Muscle layer of colon (tissue), 2 donors: ENCODE results near the gene SUGCT.

ENCODE experiments used
- H3K27ac ChIP-seq: one replicate; pipeline ENCODE4 v1.7.0; 2013; ENCODE audit warnings: low read depth, mild to moderate bottlenecking, low read length, moderate library complexity
- H3K27me3 ChIP-seq, 2 donors: one replicate each; pipeline ENCODE4 v1.7.0; 2013; ENCODE audit warnings: low read length in 2 of 2, mild to moderate bottlenecking in 2 of 2; ENCODE audit not compliant: insufficient read depth in 2 of 2, control insufficient read depth in 1 of 2
- H3K36me3 ChIP-seq: one replicate; pipeline ENCODE4 v1.7.0; 2013; ENCODE audit warnings: mild to moderate bottlenecking, low read length; ENCODE audit not compliant: insufficient read depth
- H3K4me1 ChIP-seq: one replicate; pipeline ENCODE4 v1.7.0; 2013; ENCODE audit warnings: mild to moderate bottlenecking, low read length; ENCODE audit not compliant: insufficient read depth
- H3K4me3 ChIP-seq, 2 donors: one replicate each; pipeline ENCODE4 v1.7.0; 2013; ENCODE audit warnings: low read length in 2 of 2, low read depth in 1 of 2, mild to moderate bottlenecking in 1 of 2, moderate library complexity in 1 of 2
- H3K9ac ChIP-seq: one replicate; pipeline ENCODE4 v1.7.0; 2013; ENCODE audit warnings: low read length
- H3K9me3 ChIP-seq: one replicate; pipeline ENCODE4 v1.7.0; 2013; ENCODE audit warnings: mild to moderate bottlenecking, low read length
- donor health status: abdominal sarcoma.
- donor health status: Adenocarcinoma of cecum.

SUGCT gene

DNA sequence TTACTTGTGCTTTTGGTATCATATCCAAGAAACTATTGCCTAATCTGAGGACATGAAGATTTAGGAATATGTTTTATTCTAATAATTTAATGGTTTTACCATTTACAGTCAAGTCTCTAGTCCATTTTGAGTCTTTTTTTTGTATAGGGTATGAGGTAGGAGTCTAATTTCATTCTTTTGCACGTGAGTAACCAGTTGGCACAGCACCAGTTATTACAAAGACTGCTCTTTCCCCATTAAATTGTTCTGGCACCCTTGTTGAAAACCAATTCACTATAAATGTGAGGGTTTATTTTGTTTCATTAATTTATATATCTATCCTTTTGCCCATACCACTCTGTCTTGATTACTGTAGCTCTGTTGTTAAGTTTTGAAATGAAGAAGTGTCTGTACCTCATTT, 381.6 kb downstream of the SUGCT start:
- Histone ChIP-seq H3K27ac (no peak overlapping the region), H3K9me3 (no peaks in the 10 kb centered on the region), H3K4me3 (no peak overlapping the region), H3K36me3 (no peaks in the 10 kb centered on the region), H3K9ac (no peak overlapping the region), H3K4me1 (no peaks in the 10 kb centered on the region), H3K27me3 (no peaks in the 10 kb centered on the region)

DNA sequence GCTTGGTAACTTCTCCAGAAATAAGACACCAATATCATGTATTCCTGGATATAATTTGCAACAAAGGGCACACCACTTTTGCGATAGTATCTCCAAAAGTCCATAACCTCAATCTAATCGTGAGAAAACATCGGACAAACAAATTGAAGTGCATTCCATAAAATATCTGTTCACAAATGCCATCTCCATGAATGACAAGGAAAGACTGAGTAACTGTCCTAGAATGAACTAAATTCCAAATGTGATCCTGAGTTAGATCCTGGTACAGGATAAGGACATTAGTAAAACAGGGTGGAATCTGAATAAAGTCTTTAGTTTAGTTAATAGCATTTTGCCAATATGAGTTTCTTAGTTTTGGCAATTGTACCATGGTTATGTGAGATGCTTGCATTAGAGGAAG, 384.2 kb downstream of the SUGCT start:
- Histone ChIP-seq H3K27ac (no peak overlapping the region), H3K9ac (no peak overlapping the region), H3K9me3 (no peaks in the 10 kb centered on the region), H3K4me1 (no peaks in the 10 kb centered on the region), H3K36me3 (no peaks in the 10 kb centered on the region), H3K4me3 (no peak overlapping the region), H3K27me3 (no peaks in the 10 kb centered on the region)

DNA sequence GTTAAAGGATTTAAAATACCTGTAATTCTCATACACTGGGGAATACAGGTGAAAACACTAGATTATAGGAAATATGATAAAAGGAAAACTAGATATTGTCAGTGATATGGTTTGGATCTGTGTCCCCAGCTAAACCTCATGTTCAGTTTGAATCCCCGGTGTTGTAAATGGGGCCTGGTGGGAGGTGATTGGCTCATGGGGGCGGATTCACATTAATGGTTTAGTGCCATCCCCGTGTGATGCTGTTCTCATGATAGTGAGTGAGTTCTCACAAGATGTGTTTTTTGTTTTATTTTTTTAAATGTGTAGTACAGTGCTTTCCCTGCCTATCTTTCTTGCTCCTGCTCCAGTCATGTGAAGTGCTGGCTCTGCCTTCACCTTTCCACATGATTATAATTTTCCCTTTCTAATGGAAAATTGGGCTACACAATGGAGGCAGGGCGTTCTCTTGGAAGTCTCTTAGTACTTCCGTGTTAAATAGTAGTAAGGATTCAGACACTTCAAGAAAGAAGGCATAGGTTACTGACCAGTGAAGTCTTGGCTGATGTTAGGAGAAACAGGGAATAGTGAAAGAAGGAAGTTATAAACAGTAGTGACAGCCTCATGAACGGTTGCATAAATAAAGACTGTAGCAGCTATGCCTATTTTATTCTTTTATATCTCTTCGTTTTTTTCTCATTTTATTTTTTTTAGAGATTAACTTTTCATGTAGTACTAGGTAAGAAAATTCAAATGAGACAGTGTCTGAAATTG, 386.4 kb downstream of the SUGCT start:
- H3K4me3 ChIP-seq, result no peak overlapping the region
- H3K27ac ChIP-seq, result no peak overlapping the region
- no peaks in the 10 kb centered on the region for H3K36me3 ChIP-seq
- H3K9ac ChIP-seq, result no peak overlapping the region
- no peaks in the 10 kb centered on the region for H3K9me3 ChIP-seq
- H3K4me1 ChIP-seq, result peaks cover 6% of the 10 kb centered on the region
- H3K27me3 ChIP-seq, result no peaks in the 10 kb centered on the region

DNA sequence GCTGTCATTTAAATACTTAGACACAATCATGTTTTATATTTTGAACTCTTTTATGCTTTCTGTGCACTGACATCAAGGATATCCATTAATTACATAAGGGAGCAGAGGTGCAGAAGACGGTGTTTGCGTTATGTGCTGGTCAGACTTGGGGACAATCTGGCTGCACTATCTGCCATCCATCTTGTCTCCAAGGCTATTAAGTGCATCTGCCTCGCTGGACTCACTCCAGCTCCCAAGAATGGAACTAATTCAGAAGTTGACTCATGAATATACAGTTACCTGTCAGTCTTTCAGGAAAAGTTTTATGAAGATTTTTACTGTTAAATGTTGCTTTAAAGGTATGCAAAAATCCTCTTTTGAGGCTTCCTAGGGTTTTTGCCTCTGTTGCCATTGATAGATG, 391.0 kb downstream of the SUGCT start:
- Histone ChIP-seq H3K4me3 (no peak overlapping the region), H3K9ac (no peak overlapping the region), H3K4me1 (peaks cover 20% of the 10 kb centered on the region), H3K27me3 (no peaks in the 10 kb centered on the region), H3K27ac (no peak overlapping the region), H3K9me3 (no peaks in the 10 kb centered on the region), H3K36me3 (no peaks in the 10 kb centered on the region)

DNA sequence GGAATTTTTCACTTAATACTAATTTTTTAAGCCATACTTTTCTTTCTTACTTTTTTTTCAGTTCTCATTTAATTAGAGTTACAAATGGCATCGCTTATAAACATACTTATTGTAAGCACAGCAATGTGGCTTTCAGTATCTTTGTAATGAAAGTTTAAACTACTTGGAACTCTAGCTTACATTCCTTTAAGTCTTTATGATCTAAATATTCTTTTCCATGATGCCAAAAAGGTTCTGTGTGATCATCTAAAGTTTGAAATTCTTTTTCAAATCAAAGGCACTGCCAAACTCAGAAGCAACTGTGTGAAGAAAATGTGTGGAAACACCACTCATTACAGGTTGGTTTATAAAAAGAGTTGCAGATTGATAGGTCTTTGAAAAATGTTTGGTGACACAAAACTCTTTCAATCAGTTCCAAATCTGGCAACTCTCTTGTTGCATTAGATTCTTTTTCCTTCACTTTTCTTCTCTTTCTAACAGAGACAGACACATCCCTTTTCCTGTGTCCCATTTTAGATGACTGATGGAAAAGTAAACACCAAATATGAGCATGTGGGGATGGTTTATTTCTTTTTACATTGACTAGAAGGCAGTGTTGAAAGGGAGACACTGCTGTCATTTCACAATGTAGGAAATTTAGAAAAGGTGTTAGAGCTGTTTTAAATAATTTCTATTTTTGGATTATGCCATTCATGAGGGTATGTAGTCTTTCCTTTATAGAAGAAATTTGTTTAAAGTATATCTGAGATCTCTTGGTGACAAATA, 392.3 kb downstream of the SUGCT start:
- Histone ChIP-seq H3K36me3 (no peaks in the 10 kb centered on the region), H3K4me1 (peaks cover 20% of the 10 kb centered on the region), H3K27ac (no peak overlapping the region), H3K4me3 (no peak overlapping the region), H3K9ac (no peak overlapping the region), H3K9me3 (no peaks in the 10 kb centered on the region), H3K27me3 (no peaks in the 10 kb centered on the region)

DNA sequence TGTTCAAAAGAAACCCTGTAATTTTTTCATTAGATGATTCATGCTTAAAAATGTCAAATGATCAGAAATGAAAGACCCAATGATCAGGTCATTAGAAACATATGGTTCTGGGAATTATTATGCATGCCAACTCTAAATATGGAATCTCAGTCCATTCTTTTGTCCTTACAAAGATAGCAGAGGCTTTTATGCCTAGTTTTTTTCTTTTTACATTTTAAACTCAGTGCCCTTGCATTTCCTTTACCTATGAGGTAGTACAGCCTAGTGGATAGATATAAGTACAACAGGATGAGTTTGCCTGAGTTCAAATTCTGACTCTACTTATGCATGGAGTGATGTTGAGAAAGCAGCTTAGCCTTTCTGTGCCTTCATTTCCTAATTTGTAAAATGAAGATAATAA, 392.9 kb downstream of the SUGCT start:
- H3K27me3 ChIP-seq, result no peaks in the 10 kb centered on the region
- no peaks in the 10 kb centered on the region for H3K9me3 ChIP-seq
- no peak overlapping the region for H3K9ac ChIP-seq
- H3K36me3 ChIP-seq, result no peaks in the 10 kb centered on the region
- H3K4me1 ChIP-seq, result peaks cover 20% of the 10 kb centered on the region
- no peak overlapping the region for H3K27ac ChIP-seq
- H3K4me3 ChIP-seq, result no peak overlapping the region

DNA sequence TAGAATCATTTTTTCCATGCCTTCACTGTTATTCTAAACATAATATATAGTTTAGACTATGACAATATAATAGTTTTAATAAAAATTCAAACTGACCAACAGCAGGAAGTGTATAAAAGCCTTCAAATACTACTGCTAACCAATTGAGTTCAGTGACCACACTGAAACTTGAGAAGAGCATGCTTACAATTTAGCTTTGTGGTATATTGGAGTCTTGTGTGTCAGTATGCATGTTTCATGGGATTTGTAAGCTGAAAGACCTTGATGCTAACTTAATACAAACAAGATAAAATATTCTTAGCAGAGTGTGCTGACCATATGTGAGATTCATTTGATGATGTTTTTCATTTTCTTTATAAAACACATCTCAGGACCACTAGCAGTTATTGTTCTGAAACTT, 395.5 kb downstream of the SUGCT start:
- H3K9ac ChIP-seq, result no peak overlapping the region
- H3K9me3 ChIP-seq, result no peaks in the 10 kb centered on the region
- H3K4me1 ChIP-seq, result peaks cover 20% of the 10 kb centered on the region
- H3K27me3 ChIP-seq, result no peaks in the 10 kb centered on the region
- no peak overlapping the region for H3K4me3 ChIP-seq
- no peak overlapping the region for H3K27ac ChIP-seq
- H3K36me3 ChIP-seq, result no peaks in the 10 kb centered on the region

DNA sequence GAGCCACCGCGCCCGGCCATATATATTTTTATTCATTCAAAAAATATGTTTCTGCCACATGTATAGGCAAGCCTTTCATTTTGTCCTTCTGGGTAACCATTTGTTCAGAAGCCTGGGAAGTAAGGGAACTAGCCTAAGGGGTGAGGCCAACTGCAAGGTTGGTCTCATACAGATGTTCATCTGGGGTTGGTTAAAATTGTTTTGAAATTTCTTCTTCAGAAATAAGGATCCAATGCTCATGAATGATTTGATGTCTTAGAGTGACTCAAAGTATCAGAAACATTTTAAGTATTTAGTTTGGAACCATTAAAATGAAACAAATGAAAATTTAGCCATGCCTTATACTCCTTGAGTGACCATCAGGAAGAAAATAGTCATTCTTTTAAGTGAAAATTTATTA, 397.2 kb downstream of the SUGCT start:
- H3K27me3 ChIP-seq, result no peaks in the 10 kb centered on the region
- H3K9me3 ChIP-seq, result no peaks in the 10 kb centered on the region
- H3K4me1 ChIP-seq, result peaks cover 6% of the 10 kb centered on the region
- no peak overlapping the region for H3K9ac ChIP-seq
- H3K4me3 ChIP-seq, result no peak overlapping the region
- H3K36me3 ChIP-seq, result no peaks in the 10 kb centered on the region
- H3K27ac ChIP-seq, result no peak overlapping the region

DNA sequence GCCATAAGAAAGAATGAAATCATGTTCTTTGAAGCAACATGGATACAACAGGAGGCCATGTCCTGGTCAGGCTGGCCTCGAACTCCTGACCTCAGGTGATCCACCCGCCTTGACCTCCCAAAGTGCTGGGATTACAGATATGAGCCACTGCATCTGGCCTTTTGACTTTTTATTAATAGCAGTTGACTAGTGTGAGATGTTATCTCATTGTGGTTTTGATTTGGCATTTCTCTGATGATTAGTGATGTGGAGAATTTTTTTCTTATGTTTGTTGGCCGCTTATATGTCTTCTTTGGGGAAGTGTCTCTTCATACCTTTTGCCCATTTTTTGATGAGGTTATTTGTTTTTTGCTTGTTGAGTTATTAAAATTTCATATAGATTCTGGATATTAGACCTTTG, 400.9 kb downstream of the SUGCT start:
- Histone ChIP-seq H3K4me3 (no peak overlapping the region), H3K9ac (no peak overlapping the region), H3K27ac (no peak overlapping the region), H3K27me3 (no peaks in the 10 kb centered on the region), H3K36me3 (no peaks in the 10 kb centered on the region), H3K9me3 (no peaks in the 10 kb centered on the region), H3K4me1 (no peaks in the 10 kb centered on the region)

DNA sequence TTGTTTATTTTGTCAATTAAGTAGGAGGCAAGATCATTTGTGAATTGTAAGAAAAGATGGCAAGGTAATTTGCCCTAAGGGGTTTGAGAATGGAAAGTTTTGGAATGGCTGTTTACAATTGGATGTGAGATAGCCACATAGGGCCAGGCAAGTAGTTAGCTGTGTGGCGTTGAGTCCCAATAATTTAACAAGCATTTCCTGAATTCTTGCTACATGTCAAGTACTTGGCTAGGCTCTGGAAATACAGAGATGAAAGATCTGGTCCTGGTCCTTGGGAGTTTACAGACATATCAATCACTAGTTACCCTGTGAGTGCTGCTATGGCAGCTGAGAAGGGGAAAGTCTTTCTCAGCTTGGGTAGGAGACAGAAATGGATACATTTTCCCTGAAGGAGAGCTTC, 401.6 kb downstream of the SUGCT start:
- no peaks in the 10 kb centered on the region for H3K9me3 ChIP-seq
- no peak overlapping the region for H3K27ac ChIP-seq
- H3K27me3 ChIP-seq, result no peaks in the 10 kb centered on the region
- no peak overlapping the region for H3K4me3 ChIP-seq
- H3K4me1 ChIP-seq, result no peaks in the 10 kb centered on the region
- H3K36me3 ChIP-seq, result no peaks in the 10 kb centered on the region
- H3K9ac ChIP-seq, result no peak overlapping the region

DNA sequence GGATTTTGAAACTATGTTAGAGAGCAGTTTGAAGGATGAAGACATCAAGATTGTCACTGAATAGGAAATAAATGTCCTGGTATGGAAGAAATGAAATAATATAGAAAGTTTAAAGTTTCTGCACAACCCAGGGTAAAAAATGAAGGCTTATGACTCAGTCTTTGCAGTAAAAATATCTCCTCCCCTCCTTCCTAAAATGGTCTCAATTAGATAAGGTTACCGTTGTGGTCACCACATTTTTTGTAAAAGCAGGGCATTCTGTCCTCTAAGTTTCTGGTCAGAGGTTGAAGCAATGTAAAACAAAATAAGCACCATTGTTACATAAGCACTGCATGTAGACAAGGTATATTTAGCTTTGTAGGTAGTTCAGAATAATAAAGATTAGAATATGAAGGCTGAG, 403.5 kb downstream of the SUGCT start:
- no peaks in the 10 kb centered on the region for H3K36me3 ChIP-seq
- H3K9ac ChIP-seq, result no peak overlapping the region
- no peak overlapping the region for H3K4me3 ChIP-seq
- H3K27ac ChIP-seq, result no peak overlapping the region
- no peaks in the 10 kb centered on the region for H3K9me3 ChIP-seq
- H3K27me3 ChIP-seq, result no peaks in the 10 kb centered on the region
- no peaks in the 10 kb centered on the region for H3K4me1 ChIP-seq

DNA sequence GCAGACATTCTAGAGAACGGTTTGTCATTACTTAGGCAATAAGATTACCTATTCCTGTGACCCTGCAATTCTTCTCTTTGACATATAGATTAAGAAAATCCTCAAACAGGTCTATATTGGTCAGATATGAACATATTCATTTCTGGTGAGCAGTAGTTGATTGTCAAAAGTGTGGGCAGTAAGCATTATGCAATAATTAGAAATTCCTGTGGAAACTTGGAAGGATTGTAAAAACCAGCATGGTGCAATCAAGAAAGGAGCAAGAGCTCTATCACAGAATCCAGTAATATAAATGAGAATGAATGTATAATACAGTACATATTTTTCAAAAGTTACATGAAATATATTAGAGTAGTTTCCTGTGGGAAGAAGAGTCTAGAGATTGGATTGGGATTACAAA, 406.5 kb downstream of the SUGCT start:
- Histone ChIP-seq H3K27me3 (no peaks in the 10 kb centered on the region), H3K9ac (no peak overlapping the region), H3K9me3 (no peaks in the 10 kb centered on the region), H3K4me1 (peaks cover 13% of the 10 kb centered on the region), H3K4me3 (no peak overlapping the region), H3K36me3 (no peaks in the 10 kb centered on the region), H3K27ac (no peak overlapping the region)
